ENCODE results near the gene DEFB132. TPM values are rescaled to one million over a fixed set of nuclear protein-coding genes. Genes with fewer than 3 reads are reported as not detected.
A peak's percentile ranks its signal among the peaks of the same experiment; 100 is the strongest.

Gene DEFB132
- total and polyA plus RNA-seq, 9 of the 15 experiments (the other 6 are each of a cell fraction or from before 2014, with no cell fraction given): not detected

DNA sequence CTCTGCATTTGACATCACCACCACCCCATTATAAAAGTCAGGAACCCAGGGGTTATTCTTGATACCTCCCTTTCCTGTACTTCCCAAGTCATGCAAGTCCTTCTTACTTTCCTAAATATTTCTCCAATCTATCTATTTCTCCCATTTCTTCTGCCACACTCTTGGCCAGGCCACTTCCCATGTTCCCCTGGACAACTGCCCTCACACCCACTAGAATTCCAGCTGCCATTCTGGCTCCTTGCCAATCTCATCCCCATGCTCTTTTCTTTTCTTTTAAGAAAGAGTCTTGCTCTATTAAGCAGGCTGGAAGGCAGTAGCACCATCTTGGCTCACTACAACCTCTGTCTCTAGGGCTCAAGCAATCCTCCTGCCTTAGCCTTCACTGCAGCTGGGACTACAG lies 15.2 kb downstream of the DEFB132 start:
- POLR2A ChIA-PET: no interaction called here
- Histone ChIP-seq H3K4me1 (replicated peaks in 1 of 2; ENCODE audit: control insufficient read depth in 2 of 2, insufficient read depth in 2 of 2, low read length in 2 of 2) (no peaks in the 10 kb centered on the region; a peak in 2 of 5 replicates), H3K4me3 (no peak overlapping the region), H3K27me3 (ENCODE audit: control insufficient read depth in 2 of 2, insufficient read depth in 2 of 2, low read length in 2 of 2) (no peaks in the 10 kb centered on the region), H3K9me3 (replicated peaks; ENCODE audit: control insufficient read depth, insufficient read depth, low read depth, low read length) (no peaks in the 10 kb centered on the region), H4K20me1 (replicated peaks; ENCODE audit: control insufficient read depth, insufficient read depth, low read length) (no peaks in the 10 kb centered on the region), H3K9me1 (ENCODE audit: control insufficient read depth, insufficient read depth, low read length) (no peaks in the 10 kb centered on the region), H3K9ac (ENCODE audit: insufficient read depth in 1 of 2, low read depth in 2 of 2, low read length in 2 of 2) (no peak overlapping the region), H3K4me2 (ENCODE audit: insufficient read depth, low read length) (no peak overlapping the region), H3K36me3 (ENCODE audit: control insufficient read depth, insufficient read depth, low read length) (peaks cover 21% of the 10 kb centered on the region; the same call in 1 of the 3 replicates), H3K79me2 (ENCODE audit: control insufficient read depth, insufficient read depth, low read length) (no peaks in the 10 kb centered on the region), H2AFZ (ENCODE audit: low read depth, low read length) (no peak overlapping the region), H3K27ac (ENCODE audit: extremely low read depth, low read depth, low read length) (no peak overlapping the region)
- no TSS peak for BruUV-seq (replicated peaks)
- TF ChIP-seq NFIC (IDR thresholded peaks at IDR 0.05) (peak; percentile 85), NFIX (CRISPR knock-in tag; IDR thresholded peaks at IDR 0.05; ENCODE audit: low read depth) (0 out of 2 replicates have a peak, but pooled peaks have one; percentile 24), NCOA1 (IDR thresholded peaks at IDR 0.05; ENCODE audit: low read depth) (no peak)
- CTCF ChIA-PET (ENCODE audit: low intra/inter-chr PET ratio): no interaction called here
- in situ Hi-C loops (cut with MboI): no loop called here
- ATAC-seq (no peak), DNase-seq (ENCODE audit: extremely low read depth in 1 of 4, low spot score in 3 of 4) (no peak), FAIRE-seq (no peak)
- intact Hi-C loops (cut with micrococcal nuclease): no loop called here

DNA sequence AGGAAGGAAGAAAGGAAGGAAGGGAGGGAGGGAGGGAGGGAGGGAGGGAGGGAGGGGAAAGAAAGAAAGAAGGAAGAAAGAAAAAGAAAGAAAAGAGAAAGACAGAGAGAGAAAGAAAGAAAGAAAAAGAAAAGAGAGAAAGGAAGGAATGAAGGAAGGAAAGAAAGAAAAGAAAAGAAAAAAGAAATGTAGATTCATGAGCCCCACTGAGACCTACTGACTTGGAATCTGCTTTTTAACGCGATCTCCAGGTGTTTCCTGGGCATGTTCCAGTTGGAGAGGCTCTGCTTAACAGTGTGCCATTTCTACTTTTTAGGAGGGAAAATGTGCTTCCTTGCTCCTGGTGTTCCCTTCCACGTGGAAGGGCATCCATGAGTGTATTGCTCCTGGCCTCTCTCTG lies 16.4 kb downstream of the DEFB132 start:
- H3K9ac ChIP-seq (ENCODE audit: insufficient read depth in 1 of 2, low read depth in 2 of 2, low read length in 2 of 2): no peak overlapping the region
- no peaks in the 10 kb centered on the region for H3K9me1 ChIP-seq (ENCODE audit: control insufficient read depth, insufficient read depth, low read length)
- ChIA-PET CTCF (ENCODE audit: low intra/inter-chr PET ratio) (no interaction called here), POLR2A (no interaction called here)
- no peak overlapping the region for H3K4me2 ChIP-seq (ENCODE audit: insufficient read depth, low read length)
- no peak overlapping the region for H2AFZ ChIP-seq (ENCODE audit: low read depth, low read length)
- no peak overlapping the region for H3K4me3 ChIP-seq
- no peaks in the 10 kb centered on the region for H3K79me2 ChIP-seq (ENCODE audit: control insufficient read depth, insufficient read depth, low read length)
- DNase-seq (ENCODE audit: extremely low read depth in 1 of 4, low spot score in 3 of 4): no peak
- no peaks in the 10 kb centered on the region for H4K20me1 ChIP-seq (replicated peaks; ENCODE audit: control insufficient read depth, insufficient read depth, low read length)
- 50% methylated on average over 2 of the region's 3 CpGs for WGBS (ENCODE audit: insufficient coverage, low coverage, missing lambda C conversion rate)
- intact Hi-C loops (cut with micrococcal nuclease) (no loop called here), in situ Hi-C loops (cut with MboI) (no loop called here)
- ATAC-seq: no peak
- no peaks in the 10 kb centered on the region for H3K9me3 ChIP-seq (replicated peaks; ENCODE audit: control insufficient read depth, insufficient read depth, low read depth, low read length)
- no peak overlapping the region for H3K27ac ChIP-seq (ENCODE audit: extremely low read depth, low read depth, low read length)
- BruUV-seq (replicated peaks): no TSS peak
- H3K4me1 ChIP-seq (replicated peaks in 1 of 2; ENCODE audit: control insufficient read depth in 2 of 2, insufficient read depth in 2 of 2, low read length in 2 of 2): no peaks in the 10 kb centered on the region; a peak in 1 of 5 replicates
- no peak for FAIRE-seq
- no peaks in the 10 kb centered on the region for H3K27me3 ChIP-seq (ENCODE audit: control insufficient read depth in 2 of 2, insufficient read depth in 2 of 2, low read length in 2 of 2)
- H3K36me3 ChIP-seq (ENCODE audit: control insufficient read depth, insufficient read depth, low read length): peaks cover 31% of the 10 kb centered on the region; the same call in 2 of the 3 replicates
- TF ChIP-seq MTA3 (IDR thresholded peaks at IDR 0.05; ENCODE audit: borderline replicate concordance) (no peak), SMARCC2 (IDR thresholded peaks at IDR 0.05; ENCODE audit: low read depth) (no peak), HDAC8 (tag; IDR thresholded peaks at IDR 0.05) (no peak), SRSF3 (IDR thresholded peaks at IDR 0.05; ENCODE audit: insufficient read depth, low read length) (no peak), ZNF57 (CRISPR knock-in tag; IDR thresholded peaks at IDR 0.05) (no peak)
- TF ChIP-seq, protein P1, sequence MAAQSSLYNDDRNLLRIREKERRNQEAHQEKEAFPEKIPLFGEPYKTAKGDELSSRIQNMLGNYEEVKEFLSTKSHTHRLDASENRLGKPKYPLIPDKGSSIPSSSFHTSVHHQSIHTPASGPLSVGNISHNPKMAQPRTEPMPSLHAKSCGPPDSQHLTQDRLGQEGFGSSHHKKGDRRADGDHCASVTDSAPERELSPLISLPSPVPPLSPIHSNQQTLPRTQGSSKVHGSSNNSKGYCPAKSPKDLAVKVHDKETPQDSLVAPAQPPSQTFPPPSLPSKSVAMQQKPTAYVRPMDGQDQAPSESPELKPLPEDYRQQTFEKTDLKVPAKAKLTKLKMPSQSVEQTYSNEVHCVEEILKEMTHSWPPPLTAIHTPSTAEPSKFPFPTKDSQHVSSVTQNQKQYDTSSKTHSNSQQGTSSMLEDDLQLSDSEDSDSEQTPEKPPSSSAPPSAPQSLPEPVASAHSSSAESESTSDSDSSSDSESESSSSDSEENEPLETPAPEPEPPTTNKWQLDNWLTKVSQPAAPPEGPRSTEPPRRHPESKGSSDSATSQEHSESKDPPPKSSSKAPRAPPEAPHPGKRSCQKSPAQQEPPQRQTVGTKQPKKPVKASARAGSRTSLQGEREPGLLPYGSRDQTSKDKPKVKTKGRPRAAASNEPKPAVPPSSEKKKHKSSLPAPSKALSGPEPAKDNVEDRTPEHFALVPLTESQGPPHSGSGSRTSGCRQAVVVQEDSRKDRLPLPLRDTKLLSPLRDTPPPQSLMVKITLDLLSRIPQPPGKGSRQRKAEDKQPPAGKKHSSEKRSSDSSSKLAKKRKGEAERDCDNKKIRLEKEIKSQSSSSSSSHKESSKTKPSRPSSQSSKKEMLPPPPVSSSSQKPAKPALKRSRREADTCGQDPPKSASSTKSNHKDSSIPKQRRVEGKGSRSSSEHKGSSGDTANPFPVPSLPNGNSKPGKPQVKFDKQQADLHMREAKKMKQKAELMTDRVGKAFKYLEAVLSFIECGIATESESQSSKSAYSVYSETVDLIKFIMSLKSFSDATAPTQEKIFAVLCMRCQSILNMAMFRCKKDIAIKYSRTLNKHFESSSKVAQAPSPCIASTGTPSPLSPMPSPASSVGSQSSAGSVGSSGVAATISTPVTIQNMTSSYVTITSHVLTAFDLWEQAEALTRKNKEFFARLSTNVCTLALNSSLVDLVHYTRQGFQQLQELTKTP (IDR thresholded peaks at IDR 0.05; ENCODE audit: low read depth in 1 of 2, partially characterized antibody in 2 of 2): no peak
